ENCODE results near the gene SEC24B.

DNA sequence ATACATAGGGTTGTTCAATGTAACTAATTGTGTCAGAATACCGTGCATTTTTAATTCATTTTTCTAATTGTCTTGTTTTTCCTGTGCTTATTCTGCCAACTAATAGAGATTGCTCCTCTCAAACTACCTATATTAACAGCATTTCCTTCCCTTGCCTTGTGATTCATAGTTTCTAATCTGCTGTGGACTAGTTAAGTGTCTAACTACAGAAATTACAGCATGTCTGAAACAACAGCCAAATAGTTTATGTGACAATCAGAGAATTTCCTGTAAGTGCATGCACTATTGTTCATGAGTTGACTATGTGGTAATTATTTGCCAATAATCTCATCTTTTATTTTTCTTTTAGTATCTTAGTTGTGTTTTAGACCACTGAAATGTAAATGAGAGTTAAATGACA, 4.1 kb upstream of the SEC24B start:
- TF ChIP-seq, protein P1, sequence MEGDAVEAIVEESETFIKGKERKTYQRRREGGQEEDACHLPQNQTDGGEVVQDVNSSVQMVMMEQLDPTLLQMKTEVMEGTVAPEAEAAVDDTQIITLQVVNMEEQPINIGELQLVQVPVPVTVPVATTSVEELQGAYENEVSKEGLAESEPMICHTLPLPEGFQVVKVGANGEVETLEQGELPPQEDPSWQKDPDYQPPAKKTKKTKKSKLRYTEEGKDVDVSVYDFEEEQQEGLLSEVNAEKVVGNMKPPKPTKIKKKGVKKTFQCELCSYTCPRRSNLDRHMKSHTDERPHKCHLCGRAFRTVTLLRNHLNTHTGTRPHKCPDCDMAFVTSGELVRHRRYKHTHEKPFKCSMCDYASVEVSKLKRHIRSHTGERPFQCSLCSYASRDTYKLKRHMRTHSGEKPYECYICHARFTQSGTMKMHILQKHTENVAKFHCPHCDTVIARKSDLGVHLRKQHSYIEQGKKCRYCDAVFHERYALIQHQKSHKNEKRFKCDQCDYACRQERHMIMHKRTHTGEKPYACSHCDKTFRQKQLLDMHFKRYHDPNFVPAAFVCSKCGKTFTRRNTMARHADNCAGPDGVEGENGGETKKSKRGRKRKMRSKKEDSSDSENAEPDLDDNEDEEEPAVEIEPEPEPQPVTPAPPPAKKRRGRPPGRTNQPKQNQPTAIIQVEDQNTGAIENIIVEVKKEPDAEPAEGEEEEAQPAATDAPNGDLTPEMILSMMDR (IDR thresholded peaks at IDR 0.05): no peak
- TF ChIP-seq EZH2 (IDR thresholded peaks at IDR 0.05): no peak
